HEK293 (cell line): ENCODE measurements around the gene LPP.

Experiments used
- CTCF ChIP-seq: fragments of 450-650 bp; formaldehyde crosslinking; IDR thresholded peaks from 2 replicates; pipeline ENCODE4 v1.5.1; 2016; ENCODE audit warnings: missing biosample characterization, missing genetic modification characterization
- PATZ1 ChIP-seq: fragments of 450-650 bp; formaldehyde crosslinking; IDR thresholded peaks from 2 replicates; pipeline ENCODE4 v1.5.1; 2016; ENCODE audit warnings: missing biosample characterization, missing genetic modification characterization
- ZNF121 ChIP-seq: fragments of 450-650 bp; formaldehyde crosslinking; IDR thresholded peaks from 2 replicates; pipeline ENCODE4 v1.5.1; 2016; ENCODE audit warnings: missing biosample characterization, missing genetic modification characterization
- ZNF175 ChIP-seq: fragments of 450-650 bp; formaldehyde crosslinking; IDR thresholded peaks from 2 replicates; pipeline ENCODE4 v1.5.1; 2016; ENCODE audit warnings: missing biosample characterization, missing genetic modification characterization
- ZNF692 ChIP-seq: fragments of 450-650 bp; formaldehyde crosslinking; IDR thresholded peaks from 2 replicates; pipeline ENCODE4 v1.5.1; 2016; ENCODE audit warnings: missing biosample characterization, missing genetic modification characterization

- TF ChIP-seq ZNF175 (tag by site-specific recombination), result no peak
- no peak for TF ChIP-seq ZNF121 (tag by site-specific recombination)
- no peak for TF ChIP-seq ZNF692 (tag by site-specific recombination)
- no peak for TF ChIP-seq CTCF
- TF ChIP-seq PATZ1, result no peak
Measured at GRCh38 chr3:188278717-188279324, 124.9 kb downstream of the LPP start.
